Adrenal gland (tissue), 5 donors: ENCODE data around the gene GNB1L.

ENCODE experiments used
- POLR2A ChIP-seq, 2 donors: fragments of 450-650 bp; IDR thresholded peaks; one replicate each; pipeline ENCODE4 v1.6.1; 2017; ENCODE audit warnings: antibody characterized with exemption in 2 of 2, mild to moderate bottlenecking in 2 of 2, moderate library complexity in 1 of 2
- TF ChIP-seq, protein P1 (sequence below), 6 experiments: fragments of 450-650 bp in 4 of 6; fragments of 200-600 bp in 2 of 6; sonication (generic) in 1 of 6; IDR thresholded peaks; 1 replicate in 5 of 6; 2 replicates in 1 of 6; pipeline versions ENCODE4 v1.5.1 to v1.8.0; 2016 to 2021; ENCODE audit warnings: antibody characterized with exemption in 6 of 6, mild to moderate bottlenecking in 2 of 6, moderate library complexity in 1 of 6
- donor health status: DM: no; HTN: no; CAD: no.

DNA sequence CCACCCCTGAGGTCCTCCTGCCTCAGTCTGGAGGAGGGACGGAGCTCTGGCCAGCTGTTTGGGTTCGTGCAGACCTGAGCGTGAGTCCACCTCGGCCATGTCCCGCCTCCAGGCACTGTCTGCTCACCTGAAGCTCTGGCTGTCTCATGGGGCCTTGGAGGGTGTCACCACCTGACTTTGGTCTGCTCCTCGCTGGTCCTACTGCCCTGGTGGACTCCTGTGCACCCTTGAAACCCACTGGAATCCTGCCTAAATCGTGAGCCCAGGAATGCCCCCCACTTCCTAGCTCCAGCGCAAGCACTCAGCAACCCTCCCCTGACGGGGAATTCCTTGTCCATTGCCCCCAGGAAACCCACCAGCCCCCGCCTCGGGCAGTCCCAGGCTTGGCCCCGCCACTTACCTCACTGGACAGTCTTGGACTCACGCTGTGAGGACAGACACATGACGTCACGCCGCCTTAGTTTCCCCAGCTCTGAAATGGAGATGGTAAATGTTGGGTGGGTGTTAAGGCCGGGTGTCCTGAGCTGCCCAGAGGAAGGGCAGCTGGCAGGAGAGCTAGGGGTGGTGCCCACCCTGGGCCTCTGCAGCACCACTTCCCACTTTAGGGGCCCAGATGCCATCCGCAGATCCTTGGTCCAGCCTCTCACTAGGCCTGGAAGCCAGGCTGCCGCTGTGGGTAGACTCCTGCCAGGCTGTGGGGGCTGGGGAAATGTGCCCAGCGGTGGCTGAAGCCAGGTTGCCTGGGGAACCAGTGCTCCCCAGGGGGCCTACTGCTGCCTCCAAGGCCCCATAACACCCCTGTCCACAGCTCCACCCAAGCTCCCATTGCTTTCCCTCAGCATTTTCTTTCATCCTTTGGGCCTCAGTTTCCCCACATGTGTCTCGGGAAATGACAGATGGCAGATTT lies 112.3 kb downstream of the GNB1L start:
- TF ChIP-seq, protein P1, sequence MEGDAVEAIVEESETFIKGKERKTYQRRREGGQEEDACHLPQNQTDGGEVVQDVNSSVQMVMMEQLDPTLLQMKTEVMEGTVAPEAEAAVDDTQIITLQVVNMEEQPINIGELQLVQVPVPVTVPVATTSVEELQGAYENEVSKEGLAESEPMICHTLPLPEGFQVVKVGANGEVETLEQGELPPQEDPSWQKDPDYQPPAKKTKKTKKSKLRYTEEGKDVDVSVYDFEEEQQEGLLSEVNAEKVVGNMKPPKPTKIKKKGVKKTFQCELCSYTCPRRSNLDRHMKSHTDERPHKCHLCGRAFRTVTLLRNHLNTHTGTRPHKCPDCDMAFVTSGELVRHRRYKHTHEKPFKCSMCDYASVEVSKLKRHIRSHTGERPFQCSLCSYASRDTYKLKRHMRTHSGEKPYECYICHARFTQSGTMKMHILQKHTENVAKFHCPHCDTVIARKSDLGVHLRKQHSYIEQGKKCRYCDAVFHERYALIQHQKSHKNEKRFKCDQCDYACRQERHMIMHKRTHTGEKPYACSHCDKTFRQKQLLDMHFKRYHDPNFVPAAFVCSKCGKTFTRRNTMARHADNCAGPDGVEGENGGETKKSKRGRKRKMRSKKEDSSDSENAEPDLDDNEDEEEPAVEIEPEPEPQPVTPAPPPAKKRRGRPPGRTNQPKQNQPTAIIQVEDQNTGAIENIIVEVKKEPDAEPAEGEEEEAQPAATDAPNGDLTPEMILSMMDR (IDR thresholded peaks at IDR 0.05) = no peak
- TF ChIP-seq POLR2A (IDR thresholded peaks at IDR 0.05) = no peak
